HL-60 (cell line): ENCODE data around the gene PLEKHD1.

ENCODE experiments used
- DNase-seq, 2 experiments: peaks; one replicate each; pipeline ENCODE4 v3.0.0-alpha.2; 2010 to 2020; ENCODE audit warnings: low read depth in 1 of 2, low spot score in 1 of 2
- H3K27ac ChIP-seq: fragments of 250-450 bp; sonication (Bioruptor Pico); replicated peaks from 2 replicates; pipeline ENCODE4 v1.5.1; 2020; ENCODE audit warnings: mild to moderate bottlenecking, moderate library complexity
- H3K27me3 ChIP-seq: fragments of 250-450 bp; sonication (Bioruptor Pico); 2 replicates; pipeline ENCODE4 v1.5.1; 2021; ENCODE audit warnings: mild to moderate bottlenecking, moderate library complexity; ENCODE audit not compliant: insufficient read depth, poor library complexity, severe bottlenecking
- H3K4me3 ChIP-seq: replicated peaks from 2 replicates; pipeline ENCODE4 v1.5.1; 2011; ENCODE audit warnings: mild to moderate bottlenecking, control low read depth, low read length; ENCODE audit not compliant: insufficient read depth
- GABPA ChIP-seq: IDR thresholded peaks from 2 replicates; pipeline ENCODE4 v1.6.1; 2012; ENCODE audit warnings: low read depth
- POLR2AphosphoS5 ChIP-seq: IDR thresholded peaks from 2 replicates; pipeline ENCODE4 v1.6.1; 2012; ENCODE audit warnings: low read depth
- SPI1 ChIP-seq: IDR thresholded peaks from 2 replicates; pipeline ENCODE4 v1.6.1; 2012; ENCODE audit warnings: low read depth, mild to moderate bottlenecking, borderline replicate concordance
- TF ChIP-seq, protein P1 (sequence below): IDR thresholded peaks from 2 replicates; pipeline ENCODE4 v1.6.1; 2012; ENCODE audit warnings: low read depth; ENCODE audit not compliant: insufficient replicate concordance
- TF ChIP-seq, protein P2 (sequence below): IDR thresholded peaks from one replicate; pipeline ENCODE4 v1.5.1; 2011; ENCODE audit warnings: low read length, control low read depth, inconsistent platforms; ENCODE audit not compliant: insufficient read depth

Gene PLEKHD1

DNA sequence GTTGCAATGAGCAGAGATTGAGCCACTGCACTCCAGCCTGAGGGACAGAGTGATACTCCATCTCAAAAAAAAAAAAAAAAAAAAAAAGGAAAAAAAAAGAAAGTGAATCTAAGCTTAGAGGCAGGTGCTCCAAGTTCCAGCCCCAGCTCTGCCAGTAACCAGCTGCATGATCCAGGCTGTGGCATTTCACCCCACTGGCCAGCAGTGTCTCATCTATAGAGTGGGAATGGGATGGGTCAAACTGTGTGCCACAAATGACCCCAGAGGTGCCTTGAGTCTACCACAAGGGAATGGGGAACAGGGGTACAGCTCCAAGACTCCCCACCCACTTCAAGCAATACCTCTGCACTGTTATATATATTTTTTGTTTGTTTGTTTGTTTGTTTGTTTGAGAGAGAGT lies 5.0 kb downstream of the PLEKHD1 start:
- Histone ChIP-seq H3K27ac (no peak overlapping the region), H3K4me3 (no peak overlapping the region), H3K27me3 (peaks cover 7% of the 10 kb centered on the region)
- no peak for DNase-seq
- TF ChIP-seq, protein P1, sequence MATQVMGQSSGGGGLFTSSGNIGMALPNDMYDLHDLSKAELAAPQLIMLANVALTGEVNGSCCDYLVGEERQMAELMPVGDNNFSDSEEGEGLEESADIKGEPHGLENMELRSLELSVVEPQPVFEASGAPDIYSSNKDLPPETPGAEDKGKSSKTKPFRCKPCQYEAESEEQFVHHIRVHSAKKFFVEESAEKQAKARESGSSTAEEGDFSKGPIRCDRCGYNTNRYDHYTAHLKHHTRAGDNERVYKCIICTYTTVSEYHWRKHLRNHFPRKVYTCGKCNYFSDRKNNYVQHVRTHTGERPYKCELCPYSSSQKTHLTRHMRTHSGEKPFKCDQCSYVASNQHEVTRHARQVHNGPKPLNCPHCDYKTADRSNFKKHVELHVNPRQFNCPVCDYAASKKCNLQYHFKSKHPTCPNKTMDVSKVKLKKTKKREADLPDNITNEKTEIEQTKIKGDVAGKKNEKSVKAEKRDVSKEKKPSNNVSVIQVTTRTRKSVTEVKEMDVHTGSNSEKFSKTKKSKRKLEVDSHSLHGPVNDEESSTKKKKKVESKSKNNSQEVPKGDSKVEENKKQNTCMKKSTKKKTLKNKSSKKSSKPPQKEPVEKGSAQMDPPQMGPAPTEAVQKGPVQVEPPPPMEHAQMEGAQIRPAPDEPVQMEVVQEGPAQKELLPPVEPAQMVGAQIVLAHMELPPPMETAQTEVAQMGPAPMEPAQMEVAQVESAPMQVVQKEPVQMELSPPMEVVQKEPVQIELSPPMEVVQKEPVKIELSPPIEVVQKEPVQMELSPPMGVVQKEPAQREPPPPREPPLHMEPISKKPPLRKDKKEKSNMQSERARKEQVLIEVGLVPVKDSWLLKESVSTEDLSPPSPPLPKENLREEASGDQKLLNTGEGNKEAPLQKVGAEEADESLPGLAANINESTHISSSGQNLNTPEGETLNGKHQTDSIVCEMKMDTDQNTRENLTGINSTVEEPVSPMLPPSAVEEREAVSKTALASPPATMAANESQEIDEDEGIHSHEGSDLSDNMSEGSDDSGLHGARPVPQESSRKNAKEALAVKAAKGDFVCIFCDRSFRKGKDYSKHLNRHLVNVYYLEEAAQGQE, result no peak
- TF ChIP-seq GABPA, result no peak
- no peak for TF ChIP-seq SPI1
- TF ChIP-seq, protein P2, sequence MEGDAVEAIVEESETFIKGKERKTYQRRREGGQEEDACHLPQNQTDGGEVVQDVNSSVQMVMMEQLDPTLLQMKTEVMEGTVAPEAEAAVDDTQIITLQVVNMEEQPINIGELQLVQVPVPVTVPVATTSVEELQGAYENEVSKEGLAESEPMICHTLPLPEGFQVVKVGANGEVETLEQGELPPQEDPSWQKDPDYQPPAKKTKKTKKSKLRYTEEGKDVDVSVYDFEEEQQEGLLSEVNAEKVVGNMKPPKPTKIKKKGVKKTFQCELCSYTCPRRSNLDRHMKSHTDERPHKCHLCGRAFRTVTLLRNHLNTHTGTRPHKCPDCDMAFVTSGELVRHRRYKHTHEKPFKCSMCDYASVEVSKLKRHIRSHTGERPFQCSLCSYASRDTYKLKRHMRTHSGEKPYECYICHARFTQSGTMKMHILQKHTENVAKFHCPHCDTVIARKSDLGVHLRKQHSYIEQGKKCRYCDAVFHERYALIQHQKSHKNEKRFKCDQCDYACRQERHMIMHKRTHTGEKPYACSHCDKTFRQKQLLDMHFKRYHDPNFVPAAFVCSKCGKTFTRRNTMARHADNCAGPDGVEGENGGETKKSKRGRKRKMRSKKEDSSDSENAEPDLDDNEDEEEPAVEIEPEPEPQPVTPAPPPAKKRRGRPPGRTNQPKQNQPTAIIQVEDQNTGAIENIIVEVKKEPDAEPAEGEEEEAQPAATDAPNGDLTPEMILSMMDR, result no peak
- no peak for TF ChIP-seq POLR2AphosphoS5

DNA sequence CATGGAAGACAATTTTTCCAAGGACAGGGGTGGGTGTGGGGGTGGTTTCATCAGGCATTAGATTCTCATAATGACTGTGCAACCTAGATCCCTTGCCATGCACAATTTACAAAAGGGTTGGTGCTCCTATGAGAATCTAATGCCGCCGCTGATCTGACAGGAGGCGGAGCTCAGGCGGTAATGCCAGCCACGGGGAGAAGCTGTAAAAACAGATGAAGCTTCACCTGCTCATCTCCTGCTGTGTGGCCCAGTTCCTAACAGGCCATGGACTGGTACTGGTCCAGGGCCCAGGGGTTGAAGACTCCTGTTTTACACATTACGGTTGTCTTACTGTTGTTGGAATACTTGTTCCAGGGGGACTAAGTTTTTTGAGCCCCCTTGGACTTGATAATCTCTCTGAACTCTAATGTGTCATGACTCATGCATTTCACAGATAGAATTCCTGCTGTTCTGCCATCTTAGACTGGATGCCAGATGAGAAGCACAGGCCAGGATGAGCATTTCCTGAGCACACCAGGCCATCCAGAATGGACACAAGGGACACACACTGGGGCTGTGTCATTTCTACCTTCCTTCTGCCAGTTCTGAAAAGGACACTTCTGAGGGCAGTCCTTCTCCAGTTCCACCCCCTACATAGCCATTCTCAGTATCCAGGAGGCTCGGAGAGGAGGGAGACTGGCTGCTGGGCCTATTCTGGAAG lies 5.8 kb downstream of the PLEKHD1 start:
- Histone ChIP-seq H3K4me3 (no peak overlapping the region), H3K27ac (no peak overlapping the region), H3K27me3 (no peaks in the 10 kb centered on the region)
- DNase-seq, result no peak
- TF ChIP-seq, protein P2, result no peak
- TF ChIP-seq, protein P1, result no peak
- no peak for TF ChIP-seq POLR2AphosphoS5
- TF ChIP-seq SPI1, result no peak
- no peak for TF ChIP-seq GABPA

DNA sequence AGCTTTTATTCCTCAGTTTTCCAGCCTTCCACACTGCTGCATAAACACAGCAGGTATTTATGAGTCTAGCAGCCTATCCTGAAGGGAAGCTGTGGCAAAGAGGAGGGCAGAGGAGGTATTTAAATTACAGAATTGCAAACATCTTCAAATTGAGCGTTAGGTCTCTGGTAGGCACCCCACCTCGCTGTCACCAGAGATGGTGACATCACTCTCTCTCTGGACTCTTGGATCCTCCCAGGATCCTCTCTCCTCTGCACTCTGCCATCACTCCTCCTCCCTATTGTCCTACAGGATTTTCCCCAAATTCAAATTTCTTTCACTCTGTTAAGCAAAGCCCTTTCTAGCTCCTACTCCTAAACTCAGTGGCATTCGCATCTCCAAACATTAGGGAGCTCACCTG lies 6.7 kb downstream of the PLEKHD1 start:
- Histone ChIP-seq H3K4me3 (no peak overlapping the region), H3K27me3 (no peaks in the 10 kb centered on the region), H3K27ac (no peak overlapping the region)
- TF ChIP-seq, protein P2, result no peak
- TF ChIP-seq, protein P1, result no peak
- no peak for TF ChIP-seq GABPA
- DNase-seq, result no peak
